HG02981 (cell line): ENCODE results near the gene SPINK4.

Experiments used
- ATAC-seq: cut with Tn5 transposase; IDR thresholded peaks from one replicate; pipeline ENCODE4 v1.9.1; 2021; ENCODE audit warnings: mild to moderate bottlenecking, moderate library complexity; ENCODE audit not compliant: unreplicated experiment

The SPINK4 gene

DNA sequence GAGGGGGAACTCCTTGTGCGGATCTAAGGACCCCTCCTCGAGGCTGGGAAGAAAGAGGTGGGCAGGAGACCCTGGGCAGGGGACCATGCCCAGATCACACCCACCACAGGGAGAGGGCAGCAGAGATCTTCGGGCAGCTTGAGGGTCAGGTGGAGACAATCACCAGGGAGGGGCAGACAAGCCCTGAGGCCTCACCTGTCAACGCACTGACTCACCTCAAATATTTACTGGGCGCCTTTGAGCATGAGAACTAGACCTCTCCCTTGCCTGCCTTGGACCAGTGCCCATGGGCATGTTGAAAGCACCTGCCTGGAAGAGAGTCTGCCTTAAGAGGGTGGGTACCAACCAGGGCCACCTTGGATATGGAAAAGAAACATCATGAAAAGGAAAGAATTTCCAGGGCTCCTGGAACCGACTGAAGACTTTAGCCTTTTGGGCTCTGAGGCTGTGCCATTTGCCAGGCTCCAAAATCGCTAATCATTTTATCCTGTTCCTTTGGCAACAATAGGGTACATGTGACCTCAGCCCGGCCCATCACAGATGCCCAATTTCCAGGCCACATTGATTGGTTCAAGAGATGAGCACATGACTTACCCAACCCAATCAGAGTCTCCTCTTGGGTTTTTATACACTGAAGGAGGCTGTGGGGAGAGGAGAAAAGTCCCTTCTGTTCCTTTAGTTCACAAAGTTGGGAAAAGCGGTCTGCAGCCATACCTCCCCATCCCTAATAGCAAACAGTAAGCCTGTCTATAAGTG, 10.4 kb upstream of the SPINK4 start:
- no peak for ATAC-seq

- no peak for ATAC-seq
These were observed 9.0 kb upstream of the SPINK4 start for GRCh38 chr9:33230756-33231622.

GRCh38 chr9:33231623-33231942, 8.4 kb upstream of the SPINK4 start:
- ATAC-seq, result no peak

GRCh38 chr9:33232815-33233214, 7.2 kb upstream of the SPINK4 start:
- ATAC-seq, result no peak

GRCh38 chr9:33233626-33234342, 6.2 kb upstream of the SPINK4 start:
- ATAC-seq, result no peak

DNA sequence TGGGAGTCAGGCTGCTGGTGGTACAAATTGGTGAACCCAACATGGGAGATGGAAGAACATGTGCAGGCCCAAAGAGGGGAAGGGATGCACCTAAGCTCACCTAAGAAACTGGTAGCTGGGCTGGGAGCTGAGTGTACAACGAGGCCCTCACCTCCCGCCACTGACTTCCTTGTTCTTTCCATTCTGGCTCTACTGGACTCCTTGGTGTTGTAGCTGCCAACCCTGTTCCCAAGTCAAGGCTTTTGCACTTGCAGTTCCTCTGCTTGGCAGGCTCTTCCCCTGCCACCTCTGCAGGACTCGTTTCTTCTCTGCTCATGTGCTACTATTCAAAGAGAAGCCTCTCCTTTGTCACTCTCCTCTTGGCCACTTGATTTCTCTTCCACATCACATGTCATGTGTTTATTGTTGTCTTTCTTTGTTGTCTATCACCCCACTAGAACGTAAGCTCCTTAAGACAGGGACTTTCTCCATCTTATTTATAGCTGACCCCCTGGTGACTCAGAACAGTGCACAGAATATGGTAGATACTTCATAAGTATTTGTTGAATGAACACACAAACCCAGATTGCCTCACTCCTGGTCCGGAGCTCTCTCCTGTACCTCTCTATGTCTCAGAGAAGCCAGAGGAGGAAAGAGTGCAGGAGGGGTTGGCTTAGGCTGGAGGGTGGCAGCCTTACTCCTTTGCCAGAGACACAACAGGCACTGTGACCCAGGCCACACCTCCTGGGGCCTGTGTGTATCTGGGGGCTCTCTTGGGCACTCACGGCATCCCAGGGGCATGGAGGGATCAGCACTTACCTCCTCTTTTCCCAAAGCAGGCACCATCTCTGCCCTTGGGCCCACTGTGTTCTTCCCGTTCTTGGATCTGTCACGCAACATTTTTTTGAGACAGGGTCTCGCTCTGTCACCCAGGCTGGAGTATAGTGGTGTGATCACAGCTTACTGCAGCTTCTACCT, 5.2 kb upstream of the SPINK4 start:
- ATAC-seq, result no peak

- ATAC-seq, result no peak
These were observed 3.4 kb upstream of the SPINK4 start for GRCh38 chr9:33236571-33236970.

GRCh38 chr9:33241298-33241697, 1.3 kb downstream of the SPINK4 start:
- ATAC-seq, result no peak

- ATAC-seq, result no peak
These were observed 2.7 kb downstream of the SPINK4 start for GRCh38 chr9:33242609-33243134.

DNA sequence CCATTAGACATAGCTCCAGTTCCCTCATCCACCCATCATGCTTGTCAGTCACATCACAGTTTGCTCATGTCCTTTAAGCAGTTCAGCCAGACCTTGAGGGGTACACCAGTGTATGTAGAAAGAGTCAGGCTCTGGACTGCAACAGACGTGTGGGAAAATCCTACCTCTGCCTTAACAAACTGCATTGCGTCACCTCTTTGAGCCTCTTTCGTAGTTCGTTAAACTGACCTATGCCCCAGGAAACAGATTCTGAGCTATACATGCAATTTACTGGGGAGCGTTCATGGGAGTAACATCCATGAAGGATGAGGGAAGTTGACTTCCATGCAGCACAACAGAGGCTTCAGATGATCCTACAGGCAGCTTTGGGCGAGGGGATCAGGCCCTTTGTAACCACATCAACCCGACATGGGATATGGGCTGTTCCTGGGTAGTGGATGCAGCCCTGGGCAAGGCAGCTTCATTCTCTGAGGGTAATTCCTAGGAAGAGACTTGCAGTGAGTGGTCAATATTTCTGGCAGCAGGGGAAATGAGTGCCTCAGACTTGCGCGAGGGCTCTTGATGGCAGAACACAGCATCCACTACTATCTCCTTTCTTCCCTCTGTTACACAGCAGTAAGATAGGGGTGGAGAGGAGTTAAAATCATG, 4.3 kb downstream of the SPINK4 start:
- no peak for ATAC-seq

DNA sequence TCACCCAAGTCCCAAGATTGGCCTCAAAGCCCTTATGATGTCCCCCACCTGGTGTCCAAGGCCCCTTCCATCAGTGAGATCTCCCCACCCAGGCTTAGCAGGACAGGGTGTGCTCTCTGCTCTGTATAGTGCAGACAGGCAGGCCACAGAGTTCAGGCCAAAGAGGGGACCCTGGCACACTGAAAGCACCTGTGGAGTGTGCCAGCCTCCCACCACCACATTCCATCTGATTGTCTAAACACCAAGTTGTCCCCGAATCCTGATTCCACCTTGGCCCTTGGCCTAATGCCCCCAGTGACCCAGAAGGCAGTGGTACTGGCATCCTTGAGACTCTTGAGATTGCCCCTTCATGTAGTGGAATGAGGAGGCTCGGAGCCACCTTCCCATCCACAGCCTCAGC, 5.4 kb downstream of the SPINK4 start:
- ATAC-seq, result no peak

DNA sequence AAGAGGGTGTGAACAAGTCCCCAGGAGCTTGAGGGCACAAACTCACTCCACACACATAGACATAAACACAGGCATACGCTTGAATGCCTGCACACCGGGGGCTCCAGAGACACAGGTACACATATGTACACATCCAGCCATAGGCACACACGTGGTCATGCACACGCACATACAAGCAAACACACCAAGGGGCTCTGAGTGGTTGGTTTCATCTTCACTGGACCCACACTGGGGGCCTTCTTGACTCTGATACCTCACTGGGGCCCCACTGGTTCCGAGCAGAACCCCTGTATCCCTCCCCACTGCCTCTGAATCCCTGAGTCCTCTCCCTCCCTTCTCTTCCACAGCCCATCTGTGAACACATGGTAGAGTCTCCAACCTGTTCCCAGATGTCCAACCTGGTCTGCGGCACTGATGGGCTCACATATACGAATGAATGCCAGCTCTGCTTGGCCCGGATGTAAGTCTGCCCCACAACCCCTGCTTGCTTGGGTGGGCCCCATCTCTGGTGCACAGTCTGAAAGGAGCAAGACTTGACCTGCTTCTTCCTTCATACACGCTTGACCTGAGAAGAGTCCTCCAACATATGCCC, 6.4 kb downstream of the SPINK4 start:
- no peak for ATAC-seq

DNA sequence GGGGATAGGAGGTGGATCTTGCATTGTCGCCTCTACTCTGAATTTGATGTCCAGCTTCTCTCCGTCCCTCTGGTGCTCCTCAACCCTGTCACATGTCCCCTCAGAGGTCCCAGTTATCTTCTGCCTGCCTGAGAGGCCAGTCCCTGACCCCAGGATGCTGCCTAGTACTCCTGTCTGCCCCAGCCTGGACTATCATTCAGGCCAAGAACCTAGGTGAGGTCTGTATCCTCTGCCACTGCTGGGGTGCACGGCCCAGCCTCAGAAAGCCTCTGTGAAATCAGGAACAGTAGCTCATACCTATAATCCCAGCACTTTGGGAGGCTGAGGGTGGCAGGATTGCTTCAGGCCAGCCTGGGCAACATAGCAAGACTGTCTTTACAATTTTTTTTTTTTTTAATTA, 8.6 kb downstream of the SPINK4 start:
- ATAC-seq, result no peak

DNA sequence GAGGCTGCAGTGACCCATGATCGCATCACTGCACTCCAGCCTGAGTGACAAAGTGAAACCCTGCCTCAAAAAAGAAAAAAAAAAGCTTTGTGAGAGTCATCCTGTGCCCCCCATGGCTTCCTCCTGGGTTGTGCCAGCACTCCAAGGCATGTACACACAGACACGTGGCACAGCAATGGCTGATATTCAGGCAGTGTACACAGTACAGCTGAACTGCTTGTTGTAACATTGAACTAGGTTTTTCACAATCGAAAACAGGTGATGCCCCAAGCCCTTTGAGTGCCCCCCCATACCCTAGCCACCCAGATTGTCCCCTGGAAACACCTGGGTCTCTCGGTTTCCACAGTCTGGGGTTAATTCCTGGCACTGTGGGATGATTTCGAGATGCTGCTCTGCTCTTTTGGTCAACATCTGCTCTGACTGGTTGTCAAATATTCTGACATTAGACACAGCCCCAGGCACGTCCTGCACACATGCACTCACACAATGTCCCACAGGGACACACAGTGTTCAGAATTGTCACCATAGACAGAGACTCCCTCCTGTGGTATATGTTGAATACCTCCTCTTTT, 9.2 kb downstream of the SPINK4 start:
- ATAC-seq, result no peak

DNA sequence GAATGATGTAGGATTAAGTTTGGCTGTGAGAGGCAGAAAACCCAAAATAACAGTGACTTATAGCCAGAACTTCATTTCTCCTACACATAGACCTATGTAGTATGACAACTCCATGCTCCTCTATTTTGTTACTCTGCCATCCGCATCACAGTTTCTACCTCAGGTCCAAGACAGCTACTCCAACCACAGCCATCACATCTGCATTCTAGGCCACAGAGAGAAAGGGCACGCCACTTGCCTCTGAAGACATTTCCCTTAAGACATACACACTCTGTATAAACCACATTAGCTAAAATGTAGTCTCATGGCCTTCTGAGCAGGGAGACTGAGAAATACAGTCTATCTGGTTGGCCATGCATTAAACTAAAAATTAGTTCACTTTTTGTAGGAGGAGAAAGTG, 10.0 kb downstream of the SPINK4 start:
- ATAC-seq, result no peak

DNA sequence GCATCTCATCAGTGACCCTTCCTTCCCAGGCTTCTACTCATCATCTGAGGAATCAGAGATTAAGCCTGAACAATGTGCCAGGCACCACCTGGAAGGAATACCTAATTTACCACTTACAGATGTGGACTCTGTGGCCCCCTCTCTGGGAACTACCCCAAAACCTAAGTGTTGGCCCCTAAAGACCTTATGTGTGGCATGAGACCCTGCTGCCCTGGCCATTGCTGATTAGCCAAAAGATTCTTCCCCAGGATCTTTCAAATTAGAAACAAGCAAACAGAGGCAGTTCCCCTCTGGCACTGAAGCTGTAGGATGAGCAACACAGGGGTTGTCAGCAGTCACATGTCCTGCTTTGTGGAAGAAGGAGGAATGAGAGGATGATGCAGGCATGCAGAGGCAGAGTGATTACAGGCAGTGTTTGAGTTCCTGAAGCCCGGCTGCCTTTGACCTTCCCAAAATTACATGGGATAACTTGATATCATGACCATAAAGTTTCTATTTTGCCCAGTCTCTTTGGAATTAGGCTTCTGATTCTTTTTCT, 10.6 kb downstream of the SPINK4 start:
- ATAC-seq, result no peak

DNA sequence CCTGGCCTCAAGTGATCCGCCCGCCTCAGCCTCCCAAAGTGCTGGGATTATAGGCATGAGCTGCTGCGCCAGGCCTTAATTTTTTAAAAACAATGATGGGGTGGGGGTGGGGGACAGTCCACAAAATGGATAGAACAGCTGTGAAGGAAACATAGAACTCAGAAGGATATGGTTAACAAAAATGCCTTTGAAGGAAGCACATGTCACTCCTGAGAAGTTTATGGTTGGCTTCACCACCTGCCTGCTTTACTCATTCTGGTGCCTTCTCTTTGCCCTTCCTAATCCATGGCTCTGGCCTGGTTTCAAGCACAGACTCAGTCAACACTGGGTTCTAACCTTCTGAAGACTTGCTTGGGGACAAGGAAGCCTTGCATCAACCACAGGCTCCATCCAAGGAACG, 14.2 kb downstream of the SPINK4 start:
- ATAC-seq, result no peak

GRCh38 chr9:33255014-33255413, 15.0 kb downstream of the SPINK4 start:
- ATAC-seq, result no peak

GRCh38 chr9:33255471-33255870, 15.5 kb downstream of the SPINK4 start:
- ATAC-seq, result no peak
